Adrenal gland (tissue), 5 donors: Measurements from ENCODE around the gene ARHGAP18.

Experiments used
- CTCF ChIP-seq, 6 experiments: fragments of 450-650 bp in 4 of 6; fragments of 200-600 bp in 2 of 6; sonication (generic) in 1 of 6; IDR thresholded peaks; 1 replicate in 5 of 6; 2 replicates in 1 of 6; pipeline versions ENCODE4 v1.5.1 to v1.8.0; 2016 to 2021; ENCODE audit warnings: antibody characterized with exemption in 6 of 6, mild to moderate bottlenecking in 2 of 6, moderate library complexity in 1 of 6
- POLR2A ChIP-seq, 2 donors: fragments of 450-650 bp; IDR thresholded peaks; one replicate each; pipeline ENCODE4 v1.6.1; 2017; ENCODE audit warnings: antibody characterized with exemption in 2 of 2, mild to moderate bottlenecking in 2 of 2, moderate library complexity in 1 of 2
- donor health status: DM: no; HTN: no; CAD: no.

- TF ChIP-seq CTCF (IDR thresholded peaks at IDR 0.05) (no peak), POLR2A (IDR thresholded peaks at IDR 0.05) (no peak)
Measured at GRCh38 chr6:129635396-129636130, 74.4 kb downstream of the ARHGAP18 start.
